AG04449 (cell line): ENCODE data around the gene UROC1.

ENCODE experiments used
- CTCF ChIA-PET: fragments of 350-600 bp; formaldehyde crosslinking; extraction: SDS; loops from one replicate; lab custom pipeline; 2021; ENCODE audit warnings: antibody characterized with exemption; lab: Yijun Ruan, JAX
- POLR2A ChIA-PET: fragments of 400-600, 350-600 bp; formaldehyde crosslinking; extraction: SDS; loops from one replicate; lab custom pipeline; 2020; ENCODE audit warnings: antibody characterized with exemption, inconsistent platforms; lab: Yijun Ruan, JAX
- DNase-seq: peaks from one replicate; pipeline ENCODE4 v3.0.0-alpha.2; 2010; ENCODE audit warnings: low read depth, low spot score
- H3K4me3 ChIP-seq: 2 replicates; pipeline ENCODE4 v1.5.1; 2011; ENCODE audit warnings: low read depth, mild to moderate bottlenecking, control low read depth, low read length
- TF ChIP-seq, protein P1 (sequence below): IDR thresholded peaks from one replicate; pipeline ENCODE4 v1.5.1; 2011; ENCODE audit warnings: mild to moderate bottlenecking, moderate library complexity, low read length, control low read depth, inconsistent platforms; ENCODE audit not compliant: insufficient read depth; ENCODE audit errors: missing control alignments

Gene UROC1

GRCh38 chr3:126454437-126455198 lies 63.0 kb downstream of the UROC1 start:
- TF ChIP-seq, protein P1, sequence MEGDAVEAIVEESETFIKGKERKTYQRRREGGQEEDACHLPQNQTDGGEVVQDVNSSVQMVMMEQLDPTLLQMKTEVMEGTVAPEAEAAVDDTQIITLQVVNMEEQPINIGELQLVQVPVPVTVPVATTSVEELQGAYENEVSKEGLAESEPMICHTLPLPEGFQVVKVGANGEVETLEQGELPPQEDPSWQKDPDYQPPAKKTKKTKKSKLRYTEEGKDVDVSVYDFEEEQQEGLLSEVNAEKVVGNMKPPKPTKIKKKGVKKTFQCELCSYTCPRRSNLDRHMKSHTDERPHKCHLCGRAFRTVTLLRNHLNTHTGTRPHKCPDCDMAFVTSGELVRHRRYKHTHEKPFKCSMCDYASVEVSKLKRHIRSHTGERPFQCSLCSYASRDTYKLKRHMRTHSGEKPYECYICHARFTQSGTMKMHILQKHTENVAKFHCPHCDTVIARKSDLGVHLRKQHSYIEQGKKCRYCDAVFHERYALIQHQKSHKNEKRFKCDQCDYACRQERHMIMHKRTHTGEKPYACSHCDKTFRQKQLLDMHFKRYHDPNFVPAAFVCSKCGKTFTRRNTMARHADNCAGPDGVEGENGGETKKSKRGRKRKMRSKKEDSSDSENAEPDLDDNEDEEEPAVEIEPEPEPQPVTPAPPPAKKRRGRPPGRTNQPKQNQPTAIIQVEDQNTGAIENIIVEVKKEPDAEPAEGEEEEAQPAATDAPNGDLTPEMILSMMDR: no peak
- POLR2A ChIA-PET: no interaction called here
- CTCF ChIA-PET: no interaction called here
- no peak overlapping the region for H3K4me3 ChIP-seq
- DNase-seq: no peak

DNA sequence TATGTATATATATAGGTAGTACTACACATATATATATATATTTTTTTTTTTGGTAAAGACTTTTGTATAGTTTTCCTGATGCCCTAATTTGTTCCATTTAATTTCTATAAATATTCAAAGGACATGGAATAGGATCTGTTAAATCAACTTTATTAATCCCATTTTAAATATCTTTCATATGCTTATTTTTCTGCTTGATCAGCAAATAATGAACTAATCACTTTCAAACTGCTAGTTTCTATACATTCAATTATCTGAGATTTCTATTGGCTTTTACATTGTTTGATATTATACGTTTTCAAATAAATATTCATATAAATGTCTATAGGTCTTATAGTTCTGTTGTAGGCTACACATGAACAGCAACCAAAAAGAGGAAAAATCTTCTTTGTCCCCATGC lies 63.5 kb downstream of the UROC1 start:
- DNase-seq: no peak
- TF ChIP-seq, protein P1: no peak
- POLR2A ChIA-PET: no interaction called here
- CTCF ChIA-PET: interaction anchor here (1.9 kb wide), 1 partner anchor 21 kb away, joined by 7 read pairs; the partner anchor contains the start of gene ZXDC
- H3K4me3 ChIP-seq: no peak overlapping the region

GRCh38 chr3:126452213-126452612 lies 65.4 kb downstream of the UROC1 start:
- no peak for DNase-seq
- TF ChIP-seq, protein P1: no peak
- POLR2A ChIA-PET: no interaction called here
- H3K4me3 ChIP-seq: no peak overlapping the region
- CTCF ChIA-PET: interaction anchor here (0.5 to 1.9 kb wide), 4 partner anchors 10 to 23 kb away, joined by 3 to 7 read pairs (median 4); partner anchors contain the start of gene ZXDC

- DNase-seq: no peak
- H3K4me3 ChIP-seq: no peak overlapping the region
- ChIA-PET POLR2A (no interaction called here), CTCF (interaction anchor here (0.5 to 1.8 kb wide), 3 partner anchors 10 to 15 kb away, joined by 3 to 4 read pairs (median 3); no protein-coding TSS in a partner anchor)
- TF ChIP-seq, protein P1: no peak
Observed at GRCh38 chr3:126451511-126451910, 66.1 kb downstream of the UROC1 start.

- DNase-seq: no peak
- ChIA-PET POLR2A (no interaction called here), CTCF (interaction anchor here (1.0 to 1.8 kb wide), 2 partner anchors 9 to 16 kb away, joined by 3 to 4 read pairs; no protein-coding TSS in a partner anchor)
- no peak overlapping the region for H3K4me3 ChIP-seq
- TF ChIP-seq, protein P1: no peak
Observed at GRCh38 chr3:126450744-126451143, 66.8 kb downstream of the UROC1 start.

- TF ChIP-seq, protein P1: no peak
- no peak for DNase-seq
- no peak overlapping the region for H3K4me3 ChIP-seq
- CTCF ChIA-PET: no interaction called here
- POLR2A ChIA-PET: no interaction called here
Observed at GRCh38 chr3:126450219-126450618, 67.4 kb downstream of the UROC1 start.
